SW 1271 (cell line): ENCODE results near the gene PHEX.
A peak's percentile ranks its signal among the peaks of the same experiment; 100 is the strongest.

Experiments used
- DNase-seq, 2 experiments: peaks; one replicate each; lab custom pipeline; 2025; lab: John Stamatoyannopoulos, UW

The PHEX gene

DNA sequence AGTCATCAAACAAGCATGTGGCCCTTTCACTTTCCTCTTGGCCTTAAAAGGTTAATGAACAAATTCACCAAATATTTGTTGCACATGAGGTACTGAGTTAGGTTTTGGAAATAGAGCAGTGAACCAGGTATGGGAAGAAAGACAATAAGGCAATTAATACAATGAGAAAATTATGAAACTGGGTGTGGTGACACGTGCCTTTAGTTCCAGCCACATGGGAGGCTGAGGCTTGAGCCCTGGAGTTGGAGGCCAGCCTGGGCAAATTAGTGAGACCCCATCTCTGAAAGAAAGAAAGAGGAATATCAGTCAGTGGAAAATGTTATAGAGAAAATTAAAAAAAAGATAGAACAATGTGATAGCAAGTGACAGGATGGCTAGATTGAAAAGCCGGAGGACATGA, 8.1 kb downstream of the PHEX start:
- DNase-seq = no peak

DNA sequence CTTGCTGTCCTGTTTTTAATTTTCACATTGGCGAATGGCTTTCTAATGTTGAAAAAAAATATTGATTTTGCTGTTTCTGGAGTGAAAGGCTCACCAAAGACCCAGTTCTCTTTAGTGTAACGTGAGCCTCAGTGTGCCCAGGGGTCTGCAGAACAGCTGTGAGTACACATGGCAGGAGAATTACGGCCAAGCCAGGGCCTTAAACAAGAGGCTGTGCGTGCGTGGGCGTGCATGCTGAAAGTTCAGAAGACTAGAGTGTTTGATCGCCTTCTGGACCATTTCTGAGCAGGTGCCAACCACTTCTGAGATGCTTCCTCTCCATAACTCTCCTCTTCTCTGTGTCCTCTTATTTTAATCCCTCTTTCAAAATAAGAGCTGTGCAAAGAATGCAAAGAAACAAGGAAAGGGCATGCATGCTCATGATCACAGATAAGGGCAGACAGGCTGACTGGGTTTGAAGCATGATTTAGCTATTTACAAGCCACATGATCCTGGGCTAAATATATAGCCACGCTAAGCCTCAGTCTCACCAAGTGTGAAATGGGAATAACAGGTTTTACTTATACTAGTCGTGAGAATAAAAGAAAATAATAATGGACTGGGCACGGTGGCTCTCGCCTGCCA, 9.9 kb downstream of the PHEX start:
- no peak for DNase-seq

- DNase-seq = no peak
These were observed 11.7 kb downstream of the PHEX start for GRCh38 chrX:22043872-22044271.

- DNase-seq = no peak
These were observed 15.3 kb downstream of the PHEX start for GRCh38 chrX:22047468-22047867.

GRCh38 chrX:22053481-22053880, 21.4 kb downstream of the PHEX start:
- DNase-seq = no peak

- DNase-seq = no peak
These were observed 24.1 kb downstream of the PHEX start for GRCh38 chrX:22056235-22056634.

DNA sequence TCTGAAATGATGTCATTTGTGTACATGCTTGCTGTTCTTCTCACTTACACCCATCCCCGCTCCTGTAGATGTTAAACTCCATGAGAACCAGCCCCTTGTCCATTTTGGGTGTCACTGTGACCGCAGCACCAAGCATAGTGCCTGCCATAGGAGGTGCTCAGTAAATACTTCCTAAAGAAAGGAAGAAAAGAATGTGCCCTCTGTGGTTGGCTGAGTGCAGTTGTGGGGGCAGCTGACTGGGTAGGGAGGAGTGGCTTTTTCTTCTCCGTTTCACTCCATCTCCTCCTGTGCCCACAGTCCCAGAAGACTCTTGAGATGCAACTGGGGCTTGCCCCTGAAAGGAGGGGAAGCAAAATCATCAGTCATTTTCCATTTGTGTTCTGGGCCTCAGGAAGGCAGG, 25.5 kb downstream of the PHEX start:
- no peak for DNase-seq

DNA sequence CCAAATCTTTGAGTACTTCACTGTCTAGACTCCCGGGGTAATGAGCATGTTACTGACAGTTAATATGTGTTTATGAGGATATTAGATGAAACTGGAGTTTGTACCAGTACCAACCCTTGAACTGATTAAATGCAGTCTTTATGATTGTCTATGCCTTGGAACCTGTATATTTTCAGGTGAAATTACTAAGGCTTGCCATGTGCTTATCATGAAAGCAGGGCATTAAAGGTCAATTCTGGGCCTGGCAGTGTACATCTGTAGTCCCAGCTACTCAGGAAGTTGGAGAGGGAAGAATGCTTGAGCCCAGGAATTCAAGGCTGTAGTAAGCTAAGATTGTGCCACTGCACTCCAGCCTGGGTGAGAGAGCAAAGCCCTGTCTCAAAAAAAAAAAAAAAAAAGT, 27.6 kb downstream of the PHEX start:
- DNase-seq = no peak

GRCh38 chrX:22060415-22061280, 28.5 kb downstream of the PHEX start:
- DNase-seq = peak in 1 of 2 experiments; percentile 0

DNA sequence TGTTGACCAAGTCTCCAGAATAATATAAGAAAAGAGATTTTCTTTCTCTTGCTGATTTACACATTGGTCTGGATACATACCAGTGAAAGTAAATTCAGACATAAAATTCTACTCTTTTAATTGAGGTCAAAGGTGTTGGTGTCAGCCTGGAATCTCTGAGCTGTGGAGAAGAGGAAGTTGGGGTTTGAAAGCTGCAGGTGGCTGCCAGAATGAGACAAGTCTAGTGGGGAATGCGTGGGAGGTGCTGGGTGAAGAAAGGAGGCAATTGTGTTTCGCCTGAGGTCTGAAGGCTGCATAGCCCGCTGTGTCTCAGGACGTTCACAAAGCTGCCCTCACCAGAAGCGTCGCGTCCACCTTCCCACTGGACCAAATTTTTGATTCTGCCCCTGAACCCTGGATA, 31.2 kb downstream of the PHEX start:
- no peak for DNase-seq

- no peak for DNase-seq
These were observed 37.5 kb downstream of the PHEX start for GRCh38 chrX:22069586-22069985.

- DNase-seq = no peak
These were observed 41.8 kb downstream of the PHEX start for GRCh38 chrX:22073928-22074327.

DNA sequence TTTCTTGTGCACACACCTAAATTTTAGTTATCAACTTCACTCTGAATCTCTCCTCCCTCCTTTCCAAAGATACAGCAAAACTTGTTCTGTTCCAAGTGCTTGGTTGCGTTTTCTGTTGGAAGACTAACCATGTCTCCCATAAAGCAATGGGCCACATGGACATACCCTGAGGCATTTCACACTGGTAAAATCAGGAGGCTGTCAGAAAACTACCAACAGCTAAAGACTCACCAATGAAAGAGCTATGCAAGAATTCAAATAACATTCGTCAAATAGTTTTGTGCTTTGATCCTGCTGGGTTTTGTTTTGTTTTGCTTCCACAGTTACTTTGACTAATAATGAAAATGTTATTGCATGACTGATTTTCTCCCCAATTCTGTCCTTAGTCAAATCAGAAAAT, 46.0 kb downstream of the PHEX start:
- DNase-seq = no peak

DNA sequence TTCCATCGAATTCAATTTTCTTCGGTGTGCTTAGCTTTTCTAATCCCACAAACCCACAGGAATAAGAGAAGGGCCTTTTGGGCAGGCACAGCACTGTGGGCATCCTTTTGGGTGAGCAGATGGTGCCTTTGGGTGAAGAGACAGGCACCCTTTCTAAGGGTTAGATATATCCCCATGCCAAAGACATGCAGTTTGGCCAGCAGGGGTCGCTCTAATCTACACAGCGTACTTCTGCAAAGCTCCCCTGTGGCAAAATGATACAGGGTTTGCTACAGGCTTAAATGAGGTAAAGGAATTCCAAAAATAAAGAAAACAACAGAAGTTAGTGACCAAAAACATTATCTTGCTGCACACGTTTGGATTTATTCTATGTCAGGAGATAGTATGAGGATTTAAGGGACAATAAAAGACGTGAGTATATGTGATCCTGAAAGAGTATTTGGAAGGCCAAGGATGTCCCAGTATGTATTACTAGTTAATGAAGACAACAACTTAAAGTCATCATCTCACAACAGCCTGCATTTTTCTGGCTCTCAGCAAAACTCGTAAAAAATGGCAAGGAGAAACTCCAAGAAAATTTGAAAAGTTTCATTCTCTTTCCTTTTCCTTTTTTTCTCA, 49.5 kb downstream of the PHEX start:
- no peak for DNase-seq

- no peak for DNase-seq
These were observed 53.9 kb downstream of the PHEX start for GRCh38 chrX:22086003-22086402.

DNA sequence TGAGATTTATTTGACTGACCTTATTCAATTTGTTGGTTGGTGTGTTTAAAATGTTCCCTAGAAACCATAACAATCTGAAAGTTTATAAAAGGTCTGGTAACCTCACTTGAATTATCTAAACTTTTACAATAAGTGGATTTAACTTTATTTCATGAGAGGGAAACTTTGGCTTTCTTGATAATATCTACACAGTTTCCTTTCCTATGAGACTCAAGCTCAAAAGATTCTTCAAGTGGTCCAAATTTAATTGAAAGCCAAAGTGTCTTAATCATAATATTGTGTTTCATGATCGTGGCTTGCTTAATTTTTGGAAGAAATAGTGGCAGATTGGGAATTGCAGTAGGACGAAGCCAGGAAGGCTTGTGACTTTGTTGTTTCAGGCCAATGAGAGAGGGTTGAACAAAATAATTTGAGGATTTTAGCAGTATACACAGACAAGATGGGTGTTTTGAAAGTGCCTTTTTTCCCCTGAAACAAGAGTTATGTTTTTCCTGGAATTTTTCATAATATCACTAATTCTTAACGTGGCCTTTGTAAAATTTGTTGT, 55.0 kb downstream of the PHEX start:
- DNase-seq = no peak

DNA sequence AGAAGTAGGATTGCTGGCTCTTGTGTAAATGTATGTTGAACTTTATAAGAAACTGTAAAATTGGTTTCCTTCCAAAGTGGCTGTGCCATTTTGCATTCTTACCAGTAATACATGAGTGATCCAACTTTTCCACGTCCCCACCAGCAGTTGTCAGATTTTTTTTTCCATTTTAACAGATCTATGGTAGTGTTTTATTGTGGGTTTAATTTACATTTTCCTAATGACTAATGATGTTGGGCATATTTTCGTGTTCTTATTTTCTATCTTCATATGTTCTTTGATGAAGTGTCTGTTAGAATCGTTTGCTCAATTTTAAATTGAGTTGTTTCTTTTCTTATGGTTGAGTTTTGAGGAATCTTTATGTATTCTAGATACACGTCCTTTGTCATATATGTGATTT, 56.2 kb downstream of the PHEX start:
- no peak for DNase-seq

DNA sequence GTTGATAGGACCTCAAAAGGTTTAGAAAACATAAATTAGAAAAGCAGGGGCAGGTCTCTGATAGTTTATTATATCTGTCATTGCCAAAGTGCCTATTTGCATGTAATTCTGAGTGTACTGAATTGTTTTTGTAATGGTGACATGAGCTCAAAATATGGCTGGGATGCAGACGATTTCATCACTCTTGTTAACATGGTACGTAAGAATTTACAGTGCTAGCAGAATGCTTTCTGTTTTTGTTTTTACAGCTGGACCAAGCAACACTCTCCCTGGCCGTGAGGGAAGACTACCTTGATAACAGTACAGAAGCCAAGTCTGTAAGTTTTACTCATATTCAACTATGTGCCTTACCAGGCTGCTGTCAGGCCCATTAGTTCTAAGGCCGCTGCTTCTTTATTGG, 58.1 kb downstream of the PHEX start:
- DNase-seq = no peak

DNA sequence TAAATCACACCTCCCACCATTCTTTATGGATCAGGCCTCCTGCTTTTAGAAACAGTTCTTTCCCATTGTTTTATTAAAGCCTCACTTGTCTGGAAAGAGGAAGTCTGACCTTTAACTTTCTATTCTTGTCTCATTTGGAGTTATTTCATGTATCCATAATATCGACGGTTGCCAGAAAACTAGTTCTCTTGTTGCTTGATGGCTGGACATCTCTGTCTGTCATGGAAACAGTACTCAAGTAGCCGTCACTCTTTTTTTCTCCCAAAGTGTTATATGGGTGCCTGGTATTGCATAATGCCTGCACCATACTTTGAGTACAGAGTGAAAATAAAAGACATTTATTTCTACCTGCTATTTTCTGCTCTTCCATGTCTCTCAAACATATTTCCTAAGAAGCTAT, 61.4 kb downstream of the PHEX start:
- DNase-seq = no peak

GRCh38 chrX:22095286-22095685, 63.2 kb downstream of the PHEX start:
- DNase-seq = no peak

- DNase-seq = no peak
These were observed 63.7 kb downstream of the PHEX start for GRCh38 chrX:22095856-22096255.

GRCh38 chrX:22097012-22097694, 65.0 kb downstream of the PHEX start:
- DNase-seq = no peak
